ENCODE data around the gene MED12L.
A peak's percentile ranks its signal among the peaks of the same experiment; 100 is the strongest.

Gene MED12L

GRCh38 chr3:151155409-151156128 is 70.1 kb downstream of the MED12L start:
- no peak for TF ChIP-seq CTCF (IDR thresholded peaks at IDR 0.05; ENCODE audit: low read length, missing control alignments)
- no peak for DNase-seq (ENCODE audit: low read depth)
- H3K4me3 ChIP-seq (replicated peaks; ENCODE audit: low read depth, low read length), result no peak overlapping the region

- peak; percentile 68 for TF ChIP-seq CTCF (IDR thresholded peaks at IDR 0.05; ENCODE audit: low read length, missing control alignments)
- no peak overlapping the region for H3K4me3 ChIP-seq (replicated peaks; ENCODE audit: low read depth, low read length)
- DNase-seq (ENCODE audit: low read depth), result peak; percentile 74
Observed at GRCh38 chr3:151156618-151157216, 71.3 kb downstream of the MED12L start.

GRCh38 chr3:151159806-151160205 is 74.3 kb downstream of the MED12L start:
- TF ChIP-seq CTCF (IDR thresholded peaks at IDR 0.05; ENCODE audit: low read length, missing control alignments), result no peak
- DNase-seq (ENCODE audit: low read depth), result no peak
- no peak overlapping the region for H3K4me3 ChIP-seq (replicated peaks; ENCODE audit: low read depth, low read length)

GRCh38 chr3:151165226-151165625 is 79.8 kb downstream of the MED12L start:
- no peak for DNase-seq (ENCODE audit: low read depth)
- no peak for TF ChIP-seq CTCF (IDR thresholded peaks at IDR 0.05; ENCODE audit: low read length, missing control alignments)
- no peak overlapping the region for H3K4me3 ChIP-seq (replicated peaks; ENCODE audit: low read depth, low read length)

GRCh38 chr3:151166161-151166560 is 80.7 kb downstream of the MED12L start:
- peak; percentile 25 for TF ChIP-seq CTCF (IDR thresholded peaks at IDR 0.05; ENCODE audit: low read length, missing control alignments)
- no peak overlapping the region for H3K4me3 ChIP-seq (replicated peaks; ENCODE audit: low read depth, low read length)
- no peak for DNase-seq (ENCODE audit: low read depth)

- H3K4me3 ChIP-seq (replicated peaks; ENCODE audit: low read depth, low read length), result no peak overlapping the region
- peak; percentile 86 for TF ChIP-seq CTCF (IDR thresholded peaks at IDR 0.05; ENCODE audit: low read length, missing control alignments)
- peak; percentile 72 for DNase-seq (ENCODE audit: low read depth)
Observed at GRCh38 chr3:151168269-151169094, 83.0 kb downstream of the MED12L start.

Data from fibroblast of pulmonary artery (primary cell).